AG04449 (cell line): ENCODE data around the gene LGALS14.
"Not testable (repeated sequence)": the region's sequence is repeated elsewhere in the genome, so short reads cannot be mapped to it uniquely, and the experiment has no call there.

Source experiments
- CTCF ChIA-PET: fragments of 350-600 bp; formaldehyde crosslinking; extraction: SDS; loops from one replicate; lab custom pipeline; 2021; ENCODE audit warnings: antibody characterized with exemption; lab: Yijun Ruan, JAX
- POLR2A ChIA-PET: fragments of 400-600, 350-600 bp; formaldehyde crosslinking; extraction: SDS; loops from one replicate; lab custom pipeline; 2020; ENCODE audit warnings: antibody characterized with exemption, inconsistent platforms; lab: Yijun Ruan, JAX
- DNase-seq: peaks from one replicate; pipeline ENCODE4 v3.0.0-alpha.2; 2010; ENCODE audit warnings: low read depth, low spot score
- H3K4me3 ChIP-seq: 2 replicates; pipeline ENCODE4 v1.5.1; 2011; ENCODE audit warnings: low read depth, mild to moderate bottlenecking, control low read depth, low read length
- TF ChIP-seq, protein P1 (sequence below): IDR thresholded peaks from one replicate; pipeline ENCODE4 v1.5.1; 2011; ENCODE audit warnings: mild to moderate bottlenecking, moderate library complexity, low read length, control low read depth, inconsistent platforms; ENCODE audit not compliant: insufficient read depth; ENCODE audit errors: missing control alignments

The LGALS14 gene

DNA sequence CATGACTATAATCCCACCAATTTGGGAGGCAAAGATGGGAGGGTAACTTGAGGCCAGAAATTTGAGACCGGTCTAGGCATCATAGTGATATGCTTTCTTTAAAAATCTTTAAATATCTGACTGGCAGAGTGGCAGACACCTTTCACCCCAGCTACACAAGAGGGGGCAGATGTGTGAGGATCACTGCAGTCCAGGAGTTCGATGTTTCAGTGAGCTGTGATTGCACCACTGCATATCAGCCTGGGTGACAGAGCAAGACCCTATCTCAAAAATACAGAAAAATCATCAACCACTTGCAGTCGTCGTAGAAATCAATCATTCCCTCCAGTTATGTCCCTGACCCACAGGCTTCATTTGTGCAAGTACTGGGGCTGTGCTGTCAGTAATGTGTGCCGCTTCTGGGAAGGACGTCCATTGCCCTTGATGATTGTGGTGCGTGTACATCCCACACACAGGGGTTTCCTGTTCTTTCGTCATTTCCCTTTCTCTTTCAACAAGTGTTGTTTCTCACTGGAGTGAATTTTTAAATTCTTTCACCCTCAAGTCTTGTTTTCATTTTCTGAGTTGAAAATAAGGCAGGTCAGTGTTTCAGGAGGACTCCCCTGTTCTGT lies 1.4 kb downstream of the LGALS14 start:
- TF ChIP-seq, protein P1, sequence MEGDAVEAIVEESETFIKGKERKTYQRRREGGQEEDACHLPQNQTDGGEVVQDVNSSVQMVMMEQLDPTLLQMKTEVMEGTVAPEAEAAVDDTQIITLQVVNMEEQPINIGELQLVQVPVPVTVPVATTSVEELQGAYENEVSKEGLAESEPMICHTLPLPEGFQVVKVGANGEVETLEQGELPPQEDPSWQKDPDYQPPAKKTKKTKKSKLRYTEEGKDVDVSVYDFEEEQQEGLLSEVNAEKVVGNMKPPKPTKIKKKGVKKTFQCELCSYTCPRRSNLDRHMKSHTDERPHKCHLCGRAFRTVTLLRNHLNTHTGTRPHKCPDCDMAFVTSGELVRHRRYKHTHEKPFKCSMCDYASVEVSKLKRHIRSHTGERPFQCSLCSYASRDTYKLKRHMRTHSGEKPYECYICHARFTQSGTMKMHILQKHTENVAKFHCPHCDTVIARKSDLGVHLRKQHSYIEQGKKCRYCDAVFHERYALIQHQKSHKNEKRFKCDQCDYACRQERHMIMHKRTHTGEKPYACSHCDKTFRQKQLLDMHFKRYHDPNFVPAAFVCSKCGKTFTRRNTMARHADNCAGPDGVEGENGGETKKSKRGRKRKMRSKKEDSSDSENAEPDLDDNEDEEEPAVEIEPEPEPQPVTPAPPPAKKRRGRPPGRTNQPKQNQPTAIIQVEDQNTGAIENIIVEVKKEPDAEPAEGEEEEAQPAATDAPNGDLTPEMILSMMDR: no peak
- no peak overlapping the region for H3K4me3 ChIP-seq
- ChIA-PET POLR2A (no interaction called here), CTCF (no interaction called here)
- no peak for DNase-seq

DNA sequence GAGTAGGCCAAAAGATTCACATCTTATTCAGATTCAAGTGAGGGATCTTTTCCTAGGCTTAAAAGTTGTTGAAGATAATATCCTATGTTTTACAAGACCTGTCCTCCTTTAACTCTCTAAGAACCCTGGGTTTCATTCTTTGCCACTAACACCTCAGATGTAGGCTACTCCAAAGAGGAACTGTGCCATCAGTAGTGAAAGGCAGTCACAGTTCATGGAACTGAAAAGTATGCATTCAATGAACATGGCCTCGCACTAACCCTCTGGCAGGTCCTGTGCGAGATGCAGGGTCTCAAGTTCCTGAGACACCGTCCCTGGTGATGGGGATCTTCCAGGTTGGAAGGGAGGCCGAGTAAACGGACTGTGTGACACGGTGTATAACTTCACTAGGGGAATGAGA lies 4.3 kb downstream of the LGALS14 start:
- CTCF ChIA-PET: no interaction called here

DNA sequence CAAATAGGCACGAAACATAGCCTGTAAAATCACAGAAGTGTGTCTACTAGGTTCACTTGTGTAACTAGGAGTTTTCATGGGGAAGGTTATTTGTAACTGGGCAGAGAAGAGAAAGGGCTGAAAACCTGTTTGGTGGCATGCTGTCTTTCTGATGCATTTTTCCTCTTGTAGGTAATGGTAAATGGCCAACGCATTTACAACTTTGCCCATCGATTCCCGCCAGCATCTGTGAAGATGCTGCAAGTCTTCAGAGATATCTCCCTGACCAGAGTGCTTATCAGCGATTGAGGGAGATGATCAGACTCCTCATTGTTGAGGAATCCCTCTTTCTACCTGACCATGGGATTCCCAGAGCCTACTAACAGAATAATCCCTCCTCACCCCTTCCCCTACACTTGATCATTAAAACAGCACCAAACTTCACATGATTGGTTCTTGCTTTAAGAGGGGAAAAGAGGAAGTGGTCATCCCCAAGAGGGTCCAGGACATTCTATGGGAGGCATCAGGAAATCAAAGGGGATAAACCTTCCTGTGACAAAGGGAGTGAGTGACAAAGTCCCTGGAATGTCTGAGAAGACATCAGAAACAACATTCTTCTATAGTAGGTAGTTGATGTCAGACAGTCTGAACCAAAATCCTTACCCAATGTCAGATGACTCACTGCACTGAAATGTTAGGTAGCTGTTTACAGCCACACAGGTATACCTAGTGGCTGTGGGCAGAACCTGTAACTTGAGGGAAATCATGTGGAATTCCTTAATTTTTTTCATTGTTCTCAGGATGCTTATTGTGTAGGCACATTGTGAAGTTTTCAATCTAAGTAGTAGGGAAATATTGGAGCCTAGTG lies 5.0 kb downstream of the LGALS14 start:
- H3K4me3 ChIP-seq: no peak overlapping the region
- TF ChIP-seq, protein P1: no peak
- CTCF ChIA-PET: no interaction called here
- POLR2A ChIA-PET: no interaction called here
- DNase-seq: no peak

More for the DNA sequence above, 4.3 kb downstream of the LGALS14 start:
- no peak for DNase-seq
- POLR2A ChIA-PET: no interaction called here
- TF ChIP-seq, protein P1: no peak
- no peak overlapping the region for H3K4me3 ChIP-seq

DNA sequence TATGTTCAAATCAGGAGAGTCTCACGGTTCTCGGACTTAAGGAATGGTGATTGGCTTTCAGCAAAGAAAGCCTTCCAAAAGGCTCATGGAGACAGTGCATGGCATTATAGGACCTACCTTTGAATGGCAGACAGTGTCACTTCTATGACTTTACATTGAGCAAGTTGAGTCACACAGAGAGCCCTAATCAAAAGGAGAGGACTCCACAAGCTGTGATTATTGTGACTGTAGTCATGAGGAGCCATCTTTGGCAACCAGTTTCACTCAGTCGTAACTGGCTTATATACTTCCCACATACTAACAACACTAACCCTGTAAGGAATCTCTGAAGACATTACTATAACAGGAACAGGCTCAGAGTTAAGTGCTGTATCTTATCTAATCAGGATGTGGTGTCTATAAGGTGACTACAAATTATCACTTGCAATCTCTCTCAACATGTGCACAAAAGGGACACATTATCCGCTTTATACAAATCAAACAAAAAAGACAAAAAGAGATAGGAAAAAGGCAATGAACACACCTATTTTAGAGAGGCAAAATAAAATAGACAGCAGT lies 6.1 kb downstream of the LGALS14 start:
- TF ChIP-seq, protein P1: no peak
- ChIA-PET CTCF (no interaction called here), POLR2A (no interaction called here)
- no peak for DNase-seq
- H3K4me3 ChIP-seq: no peak overlapping the region

DNA sequence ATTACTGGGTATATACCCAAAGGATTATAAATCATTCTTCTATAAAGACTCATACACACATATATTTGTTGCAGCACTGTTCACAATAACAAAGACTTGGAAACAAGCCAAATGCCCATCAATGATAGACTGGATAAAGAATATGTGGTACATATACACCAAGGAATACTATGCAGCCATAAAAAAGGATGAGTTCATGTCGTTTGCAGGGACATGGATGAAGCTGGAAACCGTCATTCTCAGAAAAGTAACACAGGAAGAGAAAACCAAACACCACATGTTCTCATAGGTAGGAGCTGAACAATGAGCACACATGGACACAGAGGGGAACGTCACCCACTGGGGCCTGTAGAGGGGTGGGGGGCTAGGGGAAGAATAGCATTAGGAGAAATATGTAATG lies 15.9 kb downstream of the LGALS14 start:
- POLR2A ChIA-PET, DNase-seq, H3K4me3 ChIP-seq, CTCF ChIA-PET: not testable (repeated sequence)

DNA sequence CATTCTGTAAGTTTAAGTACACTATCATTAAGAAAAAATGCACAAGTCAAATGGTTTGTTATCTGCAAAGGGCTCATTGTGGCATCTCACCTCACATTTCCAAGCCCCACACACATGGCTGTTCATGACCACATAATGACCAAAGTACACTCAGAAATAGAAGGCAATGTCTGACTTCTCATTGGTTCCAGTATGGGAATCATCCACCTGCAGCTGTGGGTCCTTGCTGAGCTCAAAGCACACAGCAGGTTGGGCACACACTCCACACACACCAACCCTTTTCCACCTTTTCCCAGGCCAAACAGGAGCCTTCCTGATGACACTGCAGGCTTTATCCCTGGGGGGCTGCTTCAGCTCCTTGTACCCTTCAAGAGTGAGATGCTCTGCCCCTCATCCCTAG lies 21.7 kb downstream of the LGALS14 start:
- ChIA-PET POLR2A (no interaction called here), CTCF (no interaction called here)

More for the DNA sequence above, 21.7 kb downstream of the LGALS14 start:
- no peak for DNase-seq
- TF ChIP-seq, protein P1: no peak
- no peak overlapping the region for H3K4me3 ChIP-seq
